Occipital lobe (tissue), 2 donors: Measurements from ENCODE around the gene DIAPH2. TPM values are rescaled to one million over a fixed set of nuclear protein-coding genes. Genes with fewer than 3 reads are reported as not detected.
"Not testable (repeated sequence)": the region's sequence is repeated elsewhere in the genome, so short reads cannot be mapped to it uniquely, and the experiment has no call there.

ENCODE experiments used
- DNase-seq: peaks from one replicate; lab custom pipeline; 2025; lab: John Stamatoyannopoulos, UW
- total RNA-seq: library from RNA; depleted of rRNA; stranded (reverse); fragments of >200 nt; gene quantifications from one replicate; pipeline ENCODE4 v1.2.3, GENCODE V29; 2014

Gene DIAPH2
- total RNA-seq, 1 donor from 2014 or later: 18.2 TPM

DNA sequence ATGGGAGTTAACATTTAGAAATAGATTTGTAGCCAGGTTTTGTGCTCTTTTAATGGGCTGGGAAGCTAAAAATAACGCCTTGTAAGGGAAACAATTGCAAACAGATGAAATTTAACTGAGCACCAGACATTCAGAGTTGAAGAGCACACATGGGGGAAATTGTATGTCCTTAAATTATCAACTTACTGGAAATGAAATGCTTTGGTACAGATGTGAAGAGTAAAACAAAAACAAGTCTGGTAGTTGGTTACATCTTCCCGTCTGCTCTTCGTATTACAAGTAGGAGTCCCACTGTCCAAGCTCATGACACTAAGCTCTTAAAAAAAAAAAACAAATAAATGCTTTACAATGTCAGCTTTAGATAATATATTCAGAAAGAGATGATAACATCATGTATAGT, 139.5 kb downstream of the DIAPH2 start:
- no peak for DNase-seq

DNA sequence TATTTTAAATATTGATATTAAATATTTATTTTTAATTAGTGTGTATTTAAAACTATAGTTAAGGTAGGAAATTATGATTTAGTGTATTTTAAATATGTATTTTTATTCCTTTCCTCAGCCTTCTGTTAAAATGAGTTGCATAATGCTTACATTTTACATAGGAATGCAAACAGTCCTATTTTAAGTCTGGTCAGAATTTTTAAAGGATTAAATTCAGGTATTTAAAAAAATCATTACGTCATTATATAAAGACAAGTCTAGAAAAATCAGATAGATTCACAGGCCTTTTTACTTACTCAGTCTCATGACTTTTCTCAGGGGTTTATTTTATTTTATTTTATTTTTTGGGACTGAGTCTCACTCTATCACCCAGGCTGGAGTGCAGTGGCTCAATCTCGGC, 148.7 kb downstream of the DIAPH2 start:
- no peak for DNase-seq

DNA sequence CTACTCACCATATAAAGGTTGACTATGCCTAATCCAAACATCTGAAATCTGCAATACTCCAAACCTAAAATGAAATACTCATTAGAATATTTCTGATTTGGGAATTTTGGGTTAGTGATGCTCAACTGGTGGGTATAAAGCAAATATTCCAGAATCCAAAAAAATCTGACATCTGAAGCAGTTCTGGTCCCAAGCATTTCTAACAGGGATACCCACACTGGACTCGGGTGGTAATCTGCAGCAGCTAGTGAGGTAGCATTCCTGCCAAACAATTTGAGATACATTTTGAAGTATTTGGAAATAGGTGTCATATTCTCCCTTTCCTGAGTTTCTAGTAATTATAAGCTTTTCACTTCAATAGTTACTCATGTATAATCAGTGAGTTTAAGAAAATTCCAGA, 149.5 kb downstream of the DIAPH2 start:
- no peak for DNase-seq

DNA sequence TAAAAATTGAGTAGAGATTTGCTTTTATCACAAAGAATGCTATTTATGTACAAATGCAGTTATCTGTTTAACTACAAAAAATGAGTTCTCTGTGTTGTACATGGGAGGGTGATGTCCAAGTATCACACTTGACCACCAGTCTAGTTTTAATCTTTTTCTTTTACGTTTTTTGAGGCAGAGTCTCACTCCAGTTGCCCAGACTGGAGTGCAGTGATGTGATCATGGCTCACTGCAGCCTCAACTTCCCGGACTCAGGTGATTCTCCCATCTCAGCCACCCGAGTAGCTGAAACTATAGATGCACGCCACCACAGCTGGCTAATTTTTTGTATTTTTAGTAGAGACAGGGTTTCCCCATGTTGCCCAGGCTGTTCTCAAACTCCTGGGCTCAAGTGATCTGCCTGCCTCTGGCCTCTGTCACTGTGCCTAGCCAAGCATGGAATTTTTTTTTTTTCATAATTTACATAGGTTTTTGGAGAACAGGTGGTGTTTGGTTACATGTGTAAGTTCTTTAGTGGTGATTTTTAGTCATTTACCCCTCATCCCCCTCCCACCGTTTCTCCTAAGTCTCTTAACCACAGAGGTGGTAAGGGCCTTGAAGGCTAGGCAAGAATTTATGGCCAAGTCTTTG, 151.1 kb downstream of the DIAPH2 start:
- no peak for DNase-seq

DNA sequence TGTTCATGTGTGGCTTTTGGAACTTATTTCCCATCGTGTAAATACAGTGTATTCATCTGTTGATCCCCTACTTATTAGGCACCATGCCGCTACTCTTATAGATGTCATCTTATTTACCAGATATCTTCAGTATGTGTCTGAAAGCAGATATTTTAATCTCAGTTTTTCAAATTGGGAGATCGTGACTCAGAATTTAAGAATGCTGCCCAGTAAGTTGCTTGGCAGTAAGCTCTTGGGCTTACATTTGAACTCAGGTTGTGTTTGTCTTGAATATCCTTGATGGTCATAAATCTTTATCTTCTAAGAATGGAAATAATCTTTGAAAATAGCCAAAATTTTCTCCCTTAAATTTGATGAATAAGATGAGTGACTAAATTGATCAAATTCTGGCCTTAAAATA, 153.2 kb downstream of the DIAPH2 start:
- DNase-seq: no peak

DNA sequence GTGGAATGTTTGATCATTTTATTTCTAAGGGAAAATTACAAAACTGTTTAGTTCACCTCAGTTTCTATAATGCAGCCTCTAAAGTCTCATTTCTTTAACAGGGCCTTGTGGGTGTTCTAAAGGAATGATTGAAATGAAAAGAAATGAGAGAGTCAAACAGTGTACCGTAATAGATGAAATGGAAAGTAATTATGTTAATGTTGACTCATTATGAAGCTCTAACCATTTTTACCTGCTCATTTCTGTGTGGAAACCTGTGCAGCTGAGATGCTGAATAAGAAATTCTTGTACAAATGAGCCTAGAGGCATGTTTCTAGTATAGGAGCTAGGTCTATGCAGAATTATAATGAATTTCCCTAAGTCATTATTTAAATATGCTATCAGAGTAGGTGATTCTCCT, 153.9 kb downstream of the DIAPH2 start:
- DNase-seq: no peak

DNA sequence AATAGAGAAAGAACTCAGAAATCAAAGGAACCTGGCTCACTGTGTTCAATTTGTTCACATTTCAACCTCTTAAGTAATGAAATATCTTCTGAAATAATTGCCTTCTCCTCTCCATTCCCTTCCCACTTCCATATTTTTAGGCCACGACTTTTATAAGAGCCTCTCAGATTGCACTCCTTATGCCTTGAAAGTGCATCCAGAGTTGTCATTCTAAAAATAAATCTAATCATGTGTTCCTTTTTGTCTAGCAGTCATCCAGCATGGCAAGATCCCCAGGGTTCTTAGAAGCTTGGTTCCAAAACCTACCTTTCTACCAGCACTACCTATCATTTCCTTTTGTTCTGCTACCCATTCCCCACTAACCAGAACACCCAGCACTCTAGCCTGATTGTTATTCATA, 156.7 kb downstream of the DIAPH2 start:
- no peak for DNase-seq

DNA sequence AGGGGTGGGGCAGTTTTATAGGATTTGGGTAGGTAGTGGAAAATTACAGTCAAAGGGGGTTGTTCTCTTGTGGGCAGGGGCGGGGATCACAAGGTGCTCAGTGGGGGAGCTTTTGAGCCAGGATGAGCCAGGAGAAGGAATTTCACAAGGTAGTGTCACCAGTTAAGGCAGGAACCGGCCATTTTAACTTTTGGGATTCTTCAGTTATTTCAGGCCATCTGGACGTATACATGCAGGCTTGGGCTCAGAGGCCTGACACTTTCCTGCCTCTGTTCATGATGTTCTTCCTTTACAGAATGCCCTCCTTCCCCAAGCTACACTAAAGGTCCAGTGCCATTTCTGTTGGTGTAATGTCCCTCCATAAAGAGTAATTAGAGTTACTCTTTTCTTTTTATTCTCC, 157.2 kb downstream of the DIAPH2 start:
- not testable (repeated sequence) for DNase-seq

DNA sequence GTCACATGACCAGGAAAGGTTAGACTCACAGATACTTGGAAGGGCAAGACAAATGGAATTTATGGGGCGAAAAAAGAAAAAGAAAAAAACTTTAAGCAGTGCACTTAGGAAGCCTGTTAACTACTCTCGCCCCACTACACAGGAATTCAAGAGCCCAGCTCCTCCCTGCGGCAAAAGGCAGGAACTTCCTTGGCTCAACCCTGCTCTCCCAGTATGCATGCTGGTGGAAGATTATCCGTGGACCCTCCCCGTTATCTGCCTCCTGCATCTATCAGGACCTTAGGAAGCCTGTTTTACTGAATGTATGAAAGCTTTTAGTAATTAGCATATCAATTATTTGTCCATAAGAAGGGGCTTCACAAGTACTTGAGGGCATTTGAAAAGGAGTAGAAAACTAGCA, 158.9 kb downstream of the DIAPH2 start:
- DNase-seq: no peak

DNA sequence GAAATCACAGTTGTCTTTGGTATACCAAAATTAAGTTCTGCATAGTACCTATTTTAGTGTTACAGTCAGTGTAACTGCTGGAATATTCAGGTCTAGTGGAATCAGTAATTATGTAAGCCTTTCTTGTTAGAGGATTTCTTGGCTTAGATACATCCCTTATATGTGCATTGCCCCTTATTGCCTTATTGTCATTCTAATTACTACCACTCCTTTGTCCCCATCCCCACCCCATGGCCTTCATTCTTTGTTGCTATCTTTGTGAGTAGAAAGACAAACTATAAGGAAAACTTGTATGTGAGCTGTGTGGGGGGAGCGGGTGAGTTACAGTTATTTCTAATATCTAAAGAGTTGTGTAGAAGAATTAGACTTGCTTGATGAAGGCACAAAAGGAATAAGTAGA, 162.2 kb downstream of the DIAPH2 start:
- DNase-seq: no peak

DNA sequence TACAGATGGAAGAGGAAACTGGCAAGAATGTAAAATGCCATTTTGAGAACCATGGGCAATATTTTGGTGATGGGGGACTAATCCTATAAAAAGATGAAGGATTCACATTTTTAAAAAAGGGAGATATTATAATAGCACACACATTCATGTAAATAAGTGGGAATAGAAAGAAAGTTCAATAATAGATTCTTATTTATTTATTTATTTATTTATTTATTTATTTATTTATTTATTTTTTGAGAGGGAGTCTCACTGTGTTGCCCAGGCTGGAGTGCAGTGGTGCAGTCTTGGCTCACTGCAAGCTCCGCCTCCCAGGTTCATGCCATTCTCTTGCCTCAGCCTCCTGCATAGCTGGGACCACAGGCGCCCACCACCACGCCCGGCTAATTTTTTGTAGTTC, 174.8 kb downstream of the DIAPH2 start:
- not testable (repeated sequence) for DNase-seq

DNA sequence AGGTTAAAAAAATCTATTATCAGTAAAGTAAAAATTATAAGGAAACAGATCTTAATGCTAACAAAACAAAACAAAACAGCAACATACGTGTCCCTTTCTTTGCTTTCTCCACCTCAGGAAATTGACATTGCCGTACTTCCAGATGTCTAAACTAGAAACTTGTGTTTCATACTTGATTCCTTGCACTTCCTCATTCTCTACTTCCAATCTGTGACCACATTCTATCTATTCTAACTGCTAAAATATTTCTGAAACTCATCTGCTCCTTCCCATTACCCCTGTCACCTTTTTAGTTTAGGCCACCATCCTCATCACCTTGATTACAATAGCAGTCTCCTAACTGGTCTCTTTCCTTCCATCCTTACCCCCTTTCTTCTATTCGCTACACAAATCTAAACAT, 176.6 kb downstream of the DIAPH2 start:
- no peak for DNase-seq

DNA sequence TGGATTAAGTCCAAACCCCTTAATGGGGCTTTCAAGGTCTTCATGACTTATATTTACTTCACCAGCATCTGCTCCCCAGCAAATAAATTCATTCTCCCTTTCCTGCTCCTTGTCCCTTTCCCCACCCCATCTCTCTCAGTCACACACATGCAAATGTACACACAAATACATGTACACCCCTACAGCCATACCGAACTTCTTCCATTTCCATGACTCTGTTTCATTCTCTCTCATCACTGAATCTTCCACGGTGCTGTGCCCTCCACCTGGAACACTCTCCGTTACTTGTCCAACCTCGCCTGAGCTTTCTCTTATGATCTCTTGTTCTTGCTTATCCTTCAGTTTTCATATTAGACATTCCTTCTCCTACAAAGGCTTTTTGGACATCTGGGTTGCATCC, 177.0 kb downstream of the DIAPH2 start:
- no peak for DNase-seq

DNA sequence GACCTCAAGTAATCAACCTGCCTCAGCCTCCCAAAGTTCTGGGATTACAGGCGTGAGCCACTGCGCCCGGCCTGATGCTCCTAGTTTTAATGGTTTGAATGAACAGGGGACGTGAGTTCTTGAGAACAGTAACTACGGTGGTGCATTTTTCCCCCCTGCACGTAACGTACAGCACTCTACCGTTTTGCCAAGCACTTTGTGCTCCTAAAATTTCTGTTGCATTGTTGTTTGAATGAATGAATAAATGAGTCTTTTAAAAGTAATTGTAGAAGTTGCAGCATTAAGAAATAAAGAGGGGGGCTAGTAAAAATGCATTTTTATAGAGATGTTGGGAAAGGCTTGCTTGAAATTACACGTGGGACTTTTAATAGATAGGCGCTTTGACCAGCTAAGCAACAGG, 199.0 kb downstream of the DIAPH2 start, which contains the start of gene RPA4:
Gene RPA4 (plus strand): TSS at position 301 of the 400 bp plus-strand sequence. CDS start 403 bp downstream, outside the sequence.
- DNase-seq: no peak

DNA sequence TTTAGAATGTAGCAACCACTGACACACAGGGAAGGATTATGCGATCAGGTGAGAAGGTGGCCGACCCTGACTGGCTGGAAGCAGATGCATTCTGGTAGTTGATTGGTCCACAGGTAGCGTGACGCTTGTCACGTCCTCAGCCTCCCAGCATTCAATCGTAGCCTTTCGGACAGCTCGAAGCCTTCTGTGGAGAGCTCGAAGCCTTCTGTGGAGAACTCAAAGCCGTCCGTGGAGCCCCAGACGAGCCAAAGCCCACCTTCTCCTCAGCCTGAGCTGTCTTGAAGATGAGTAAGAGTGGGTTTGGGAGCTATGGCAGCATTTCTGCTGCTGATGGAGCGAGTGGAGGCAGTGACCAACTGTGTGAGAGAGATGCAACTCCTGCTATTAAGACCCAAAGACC, 199.4 kb downstream of the DIAPH2 start:
- no peak for DNase-seq

DNA sequence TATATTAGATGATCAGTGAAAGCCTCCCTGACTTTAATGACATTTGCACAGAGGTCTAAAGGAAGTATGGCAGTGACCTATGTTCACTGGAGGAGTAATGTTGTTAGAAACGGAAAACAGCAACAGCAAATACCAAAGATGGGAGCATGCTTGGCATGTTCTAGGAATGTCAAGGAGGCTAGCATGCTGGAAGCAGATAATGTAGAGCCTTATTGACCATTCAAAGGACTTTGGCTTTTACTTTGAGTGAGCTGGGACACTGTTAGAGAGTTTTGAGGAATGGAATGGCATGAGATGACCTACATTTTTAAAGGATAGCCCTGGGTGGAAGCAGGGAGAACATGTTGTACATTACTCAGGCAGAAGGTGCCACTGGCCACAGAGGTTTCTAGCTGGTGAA, 205.1 kb downstream of the DIAPH2 start:
- DNase-seq: no peak

DNA sequence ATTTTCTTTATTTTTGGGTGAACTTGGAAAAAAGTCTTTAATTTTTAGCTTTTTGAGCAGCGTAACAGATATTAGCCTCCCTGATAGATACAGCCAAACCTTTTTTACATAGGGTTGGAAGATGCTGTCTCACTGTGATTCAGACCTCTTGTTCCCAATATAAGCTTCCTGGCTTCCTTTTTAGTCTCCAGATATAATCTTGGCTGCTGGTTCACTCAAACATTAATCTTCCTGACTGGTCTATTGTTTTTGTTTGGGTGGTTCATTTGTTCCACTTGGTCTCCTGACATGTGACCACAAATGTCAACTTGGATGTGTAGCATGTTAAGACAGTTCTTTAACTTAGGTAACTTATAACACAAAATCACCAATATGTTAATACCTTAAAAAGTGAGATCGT, 222.1 kb downstream of the DIAPH2 start:
- DNase-seq: no peak

DNA sequence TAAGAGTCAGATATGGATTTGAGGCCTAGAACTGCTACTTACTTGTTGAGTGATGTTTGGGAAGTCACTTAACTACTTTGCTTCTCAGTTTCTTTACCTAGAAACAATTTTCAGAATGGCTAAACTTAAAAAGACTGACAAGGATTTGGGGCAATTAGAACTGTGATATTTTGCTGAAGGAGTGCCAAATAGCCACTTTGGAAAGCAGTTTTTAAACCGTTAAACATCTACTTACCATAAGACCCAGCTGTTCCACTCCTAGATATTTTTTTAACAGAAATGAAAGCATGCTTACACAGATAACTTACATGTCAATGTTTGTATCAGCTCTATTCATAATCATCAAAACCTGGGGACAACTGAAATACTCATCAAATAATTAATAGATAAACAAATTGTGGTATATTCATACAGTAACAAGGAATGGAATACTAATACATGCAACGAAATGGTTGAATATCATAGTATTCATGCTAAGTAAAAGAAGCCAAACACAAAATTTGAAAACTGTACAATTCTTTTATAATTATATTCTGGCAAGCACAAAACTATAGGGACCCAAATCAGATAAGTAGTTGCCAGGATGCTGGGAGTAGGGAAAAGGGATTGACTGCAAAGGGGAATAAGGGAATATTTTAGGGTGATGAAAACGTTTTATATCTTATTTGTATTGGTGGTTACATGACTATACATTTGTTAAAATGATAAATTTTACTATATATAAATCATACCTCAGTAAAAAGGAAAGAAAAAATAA, 223.1 kb downstream of the DIAPH2 start:
- no peak for DNase-seq

DNA sequence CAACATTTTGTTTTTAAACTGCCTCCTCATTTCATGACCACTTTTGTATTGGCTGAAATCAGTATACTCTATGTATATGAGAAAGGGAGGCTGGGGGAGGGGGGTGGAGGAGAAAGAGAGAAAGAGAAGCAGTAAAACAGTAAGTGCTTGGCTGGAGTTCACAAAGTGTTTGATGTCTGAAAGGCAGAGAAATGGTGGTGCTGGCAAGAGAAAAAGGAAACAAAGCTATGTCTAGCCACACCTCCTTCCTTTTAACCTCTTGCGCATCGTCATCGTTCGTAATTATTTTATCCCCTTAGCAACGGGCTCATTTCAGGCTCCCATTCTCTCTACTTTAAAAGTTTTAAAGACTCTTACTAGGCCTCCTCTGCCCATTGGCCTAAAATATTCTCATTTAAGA, 224.6 kb downstream of the DIAPH2 start:
- DNase-seq: no peak

DNA sequence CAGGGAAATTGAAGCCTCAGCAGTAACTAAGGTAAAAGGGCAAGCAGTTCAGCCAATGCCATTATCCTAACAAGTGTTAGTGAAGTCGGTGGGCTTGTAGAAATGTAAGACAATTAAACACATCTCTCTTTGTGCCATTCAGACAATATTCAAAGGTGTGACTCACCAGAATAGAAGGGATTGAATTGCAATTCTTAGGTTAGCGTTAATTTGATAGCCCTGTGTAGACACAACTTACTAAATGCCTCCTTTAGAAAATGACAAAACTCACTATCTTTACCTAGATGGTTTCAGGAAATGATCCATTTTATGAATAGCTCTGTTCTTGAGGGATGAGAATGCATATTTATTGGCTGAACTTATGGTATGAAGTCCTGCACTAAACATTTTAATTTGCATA, 234.2 kb downstream of the DIAPH2 start:
- no peak for DNase-seq

DNA sequence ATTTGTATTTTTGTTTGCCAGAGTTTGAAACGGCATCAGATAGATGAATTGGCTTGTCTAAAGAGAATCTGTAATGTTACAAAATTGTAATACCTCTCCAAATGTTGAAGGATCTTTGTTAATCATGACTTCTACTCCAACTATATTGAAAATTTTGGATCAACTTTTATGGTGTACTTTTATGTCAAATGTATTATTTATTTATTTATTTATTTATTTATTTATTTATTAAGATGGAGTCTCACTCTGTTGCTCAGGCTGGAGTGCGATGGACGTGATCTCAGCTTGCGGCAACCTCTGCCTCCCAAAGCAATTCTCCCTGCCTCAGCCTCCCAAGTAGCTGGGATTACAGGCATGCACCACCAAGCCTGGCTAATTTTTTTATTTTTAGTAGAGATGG, 235.0 kb downstream of the DIAPH2 start:
- DNase-seq: no peak

DNA sequence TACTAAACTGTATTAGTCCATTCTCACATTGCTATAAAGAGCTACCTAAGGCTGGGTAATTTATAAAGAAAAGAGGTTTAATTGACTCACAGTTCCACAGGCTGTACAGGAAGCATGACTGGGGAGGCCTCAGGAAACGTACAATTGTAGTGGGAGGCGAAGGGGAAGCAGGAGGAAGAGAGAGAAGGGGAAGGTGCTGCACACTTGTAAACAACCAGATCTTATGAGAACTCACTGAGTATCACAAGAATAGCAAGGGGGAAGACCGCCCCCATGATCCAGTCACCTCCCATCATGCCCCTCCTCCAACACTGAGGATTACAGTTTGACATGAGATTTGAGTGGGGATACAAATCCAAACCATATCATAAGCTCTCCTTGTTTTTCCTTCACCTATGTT, 239.9 kb downstream of the DIAPH2 start:
- no peak for DNase-seq

DNA sequence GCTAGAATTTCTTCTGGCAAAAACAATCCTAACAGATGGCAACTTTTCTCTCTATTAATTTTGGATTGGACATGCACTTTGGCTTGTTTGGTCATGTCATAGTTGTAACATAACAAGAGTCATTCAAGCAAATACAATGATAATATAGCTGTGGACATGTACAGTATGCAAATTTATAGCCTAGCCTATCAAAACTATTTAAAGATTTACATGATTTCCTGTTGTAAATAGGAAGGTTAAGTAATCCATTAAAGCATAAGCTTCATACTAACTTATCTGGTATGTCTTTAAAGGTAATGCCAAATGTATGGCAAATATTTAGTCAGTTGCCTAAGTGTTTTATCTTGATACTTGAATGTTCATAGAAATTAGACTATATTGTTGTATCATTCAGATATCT, 244.4 kb downstream of the DIAPH2 start:
- no peak for DNase-seq
